CD4-positive, alpha-beta T cell (primary cell): ENCODE measurements around the gene RAI1. TPM values are rescaled to one million over a fixed set of nuclear protein-coding genes. Genes with fewer than 3 reads are reported as not detected.
"Not testable (repeated sequence)": the region's sequence is repeated elsewhere in the genome, so short reads cannot be mapped to it uniquely, and the experiment has no call there.

Source experiments
- ATAC-seq: fragments of 200-7000 bp; cut with Tn5 transposase; one replicate; pipeline ENCODE4 v1.10.0; 2022; ENCODE audit warnings: mild to moderate bottlenecking; ENCODE audit not compliant: poor library complexity
- CTCF ChIA-PET: fragments of 350-600 bp; sonication (Branson Sonifier 250); formaldehyde crosslinking; loops from one replicate; lab custom pipeline; 2021; ENCODE audit warnings: antibody characterized with exemption, inconsistent platforms; lab: Charles Lee
- POLR2A ChIA-PET: fragments of 350-600 bp; sonication (Branson Sonifier 250); formaldehyde crosslinking; loops from one replicate; lab custom pipeline; 2021; ENCODE audit warnings: antibody characterized with exemption, inconsistent platforms; lab: Charles Lee
- DNase-seq, 14 experiments: peaks; one replicate each; pipeline ENCODE4 v3.0.0-alpha.2; 2013 to 2020; ENCODE audit warnings: mixed read lengths in 2 of 14
- H3K27ac ChIP-seq, 2 donors: one replicate each; pipeline versions ENCODE4 v1.5.1 to v1.7.0; 2013; ENCODE audit warnings: low read length in 2 of 2, low read depth in 1 of 2, mild to moderate bottlenecking in 1 of 2
- H3K27me3 ChIP-seq, 2 experiments: 1 replicate in 1 of 2; 2 replicates in 1 of 2; pipeline versions ENCODE4 v1.6.1 to v1.7.0; 2013; ENCODE audit warnings: low read length in 2 of 2, control low read depth in 1 of 2, mild to moderate bottlenecking in 1 of 2, moderate library complexity in 1 of 2; ENCODE audit not compliant: insufficient read depth in 2 of 2, control insufficient read depth in 1 of 2
- H3K36me3 ChIP-seq: one replicate; pipeline ENCODE4 v1.6.1; 2013; ENCODE audit warnings: low read length, control low read depth; ENCODE audit not compliant: insufficient read depth
- H3K4me1 ChIP-seq: one replicate; pipeline ENCODE4 v1.6.1; 2013; ENCODE audit warnings: low read length, control low read depth; ENCODE audit not compliant: insufficient read depth
- H3K4me3 ChIP-seq: one replicate; pipeline ENCODE4 v1.5.1; 2013; ENCODE audit warnings: mild to moderate bottlenecking, low read length, moderate library complexity
- H3K9me3 ChIP-seq, 2 experiments: 1 replicate in 1 of 2; 2 replicates in 1 of 2; pipeline versions ENCODE4 v1.6.1 to v1.7.0; 2013; ENCODE audit warnings: low read length in 2 of 2, mild to moderate bottlenecking in 2 of 2, control low read depth in 1 of 2, moderate library complexity in 1 of 2; ENCODE audit not compliant: control insufficient read depth in 1 of 2, insufficient read depth in 1 of 2
- H3K27ac Mint-ChIP-seq: one replicate; pipeline ENCODE4 v1.8.0; 2020; ENCODE audit warnings: mixed read lengths
- H3K27me3 Mint-ChIP-seq: one replicate; pipeline ENCODE4 v1.8.0; 2021; ENCODE audit warnings: mixed read lengths
- H3K36me3 Mint-ChIP-seq: one replicate; pipeline ENCODE4 v1.8.0; 2021; ENCODE audit warnings: low read depth, mixed read lengths
- H3K4me1 Mint-ChIP-seq: one replicate; pipeline ENCODE4 v1.8.0; 2021; ENCODE audit warnings: low read depth, mixed read lengths
- H3K4me3 Mint-ChIP-seq: one replicate; pipeline ENCODE4 v1.8.0; 2020; ENCODE audit warnings: mild to moderate bottlenecking, mixed read lengths
- H3K9me3 Mint-ChIP-seq: one replicate; pipeline ENCODE4 v1.8.0; 2020; ENCODE audit warnings: mixed read lengths
- CTCF ChIP-seq: fragments of 200-600 bp; IDR thresholded peaks from one replicate; pipeline ENCODE4 v1.8.0; 2022; ENCODE audit warnings: antibody characterized with exemption, mild to moderate bottlenecking
- intact Hi-C, 2 experiments: fragments of 100-400 bp; cut with DNase I in 1 of 2; cut with micrococcal nuclease in 1 of 2; formaldehyde crosslinking; loops; one replicate each; pipeline versions ENCODE4 v1.15.1 to v1.9.0; 2023 to 2025; cut with DNase I, micrococcal nuclease
- total RNA-seq, 174 experiments: library from RNA in 2 of 174; stranded (reverse) in 2 of 174; gene quantifications; one replicate each; pipeline ENCODE4 v1.2.3 and lab custom pipeline; 2021 to 2026

RAI1 gene
- total RNA-seq, 2 experiments from 2014 or later: 19.3 to 25.2 TPM

DNA sequence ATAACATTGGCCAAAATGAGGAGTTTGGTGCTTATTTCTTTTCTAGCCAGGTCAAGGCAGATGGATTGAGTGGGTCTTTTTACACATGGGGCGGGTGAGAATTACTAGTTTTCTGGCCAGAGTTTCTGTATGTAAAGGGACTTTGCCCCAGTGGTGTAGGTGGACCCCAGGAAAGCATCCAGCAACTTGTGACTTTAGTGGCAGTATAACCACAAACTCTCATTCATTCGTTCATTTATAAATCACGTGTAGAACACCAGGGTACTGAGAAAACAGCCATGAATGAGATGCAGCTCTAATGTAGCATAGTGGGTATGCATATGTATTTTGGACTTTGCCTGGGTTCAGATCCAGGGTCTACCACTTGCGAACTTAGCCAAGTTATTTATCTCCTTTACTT lies 8.1 kb downstream of the RAI1 start:
- Histone ChIP-seq H3K36me3 (no peaks in the 10 kb centered on the region), H3K27ac (no peak overlapping the region), H3K4me3 (no peak overlapping the region), H3K27me3 (no peaks in the 10 kb centered on the region), H3K4me1 (peaks cover 52% of the 10 kb centered on the region), H3K9me3 (no peaks in the 10 kb centered on the region)
- Mint-ChIP-seq H3K36me3 (no peaks in the 10 kb centered on the region), H3K27ac (no peak overlapping the region), H3K4me1 (peaks cover 67% of the 10 kb centered on the region), H3K27me3 (no peaks in the 10 kb centered on the region), H3K9me3 (no peaks in the 10 kb centered on the region), H3K4me3 (no peak overlapping the region)
- intact Hi-C loops: no loop called here
- POLR2A ChIA-PET: no interaction called here
- CTCF ChIA-PET: no interaction called here
- ATAC-seq: no peak
- no peak for TF ChIP-seq CTCF
- no peak for DNase-seq

DNA sequence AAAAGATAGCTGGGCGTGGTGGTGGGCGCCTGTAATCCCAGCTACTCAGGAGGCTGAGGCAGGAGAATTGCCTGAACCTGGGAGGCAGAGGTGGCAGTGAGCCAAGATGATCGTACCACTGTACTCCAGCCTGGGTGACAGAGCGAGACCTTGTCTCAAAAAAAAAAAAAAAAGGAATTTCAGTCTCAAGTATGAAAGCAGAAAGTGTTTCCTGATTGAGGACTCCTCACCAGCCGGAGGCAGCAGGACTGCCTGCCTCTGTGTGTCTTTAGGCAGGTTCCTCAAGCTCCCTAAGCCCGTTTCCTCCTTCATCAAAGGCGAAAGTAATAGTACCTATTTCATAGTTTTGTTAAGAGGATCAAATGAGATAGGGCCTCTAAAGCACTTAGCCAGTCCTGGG lies 9.0 kb downstream of the RAI1 start:
- H3K4me3 ChIP-seq, H3K27me3 ChIP-seq, ATAC-seq, H3K27me3 Mint-ChIP-seq, H3K9me3 ChIP-seq, H3K36me3 Mint-ChIP-seq, H3K4me3 Mint-ChIP-seq, H3K27ac ChIP-seq, H3K9me3 Mint-ChIP-seq, H3K36me3 ChIP-seq, CTCF ChIA-PET: not testable (repeated sequence)
- peak overlapping the region; percentile 96 for H3K27ac Mint-ChIP-seq
- peak in 1 of 14 experiments; percentile 29 for DNase-seq
- POLR2A ChIA-PET: interaction anchor here (0.8 to 1.8 kb wide), 3 partner anchors 9 to 18 kb away, joined by 3 to 4 read pairs (median 3); no protein-coding TSS in a partner anchor
- H3K4me1 Mint-ChIP-seq: peaks cover 62% of the 10 kb centered on the region
- peaks cover 58% of the 10 kb centered on the region for H3K4me1 ChIP-seq
- intact Hi-C loops: loop anchor here (5.0 to 10.0 kb wide), 2 partner anchors 95 to 282 kb away; partner anchors contain the start of genes DRC3 (in 1 of the 2) and TOM1L2 (in 1 of the 2)

DNA sequence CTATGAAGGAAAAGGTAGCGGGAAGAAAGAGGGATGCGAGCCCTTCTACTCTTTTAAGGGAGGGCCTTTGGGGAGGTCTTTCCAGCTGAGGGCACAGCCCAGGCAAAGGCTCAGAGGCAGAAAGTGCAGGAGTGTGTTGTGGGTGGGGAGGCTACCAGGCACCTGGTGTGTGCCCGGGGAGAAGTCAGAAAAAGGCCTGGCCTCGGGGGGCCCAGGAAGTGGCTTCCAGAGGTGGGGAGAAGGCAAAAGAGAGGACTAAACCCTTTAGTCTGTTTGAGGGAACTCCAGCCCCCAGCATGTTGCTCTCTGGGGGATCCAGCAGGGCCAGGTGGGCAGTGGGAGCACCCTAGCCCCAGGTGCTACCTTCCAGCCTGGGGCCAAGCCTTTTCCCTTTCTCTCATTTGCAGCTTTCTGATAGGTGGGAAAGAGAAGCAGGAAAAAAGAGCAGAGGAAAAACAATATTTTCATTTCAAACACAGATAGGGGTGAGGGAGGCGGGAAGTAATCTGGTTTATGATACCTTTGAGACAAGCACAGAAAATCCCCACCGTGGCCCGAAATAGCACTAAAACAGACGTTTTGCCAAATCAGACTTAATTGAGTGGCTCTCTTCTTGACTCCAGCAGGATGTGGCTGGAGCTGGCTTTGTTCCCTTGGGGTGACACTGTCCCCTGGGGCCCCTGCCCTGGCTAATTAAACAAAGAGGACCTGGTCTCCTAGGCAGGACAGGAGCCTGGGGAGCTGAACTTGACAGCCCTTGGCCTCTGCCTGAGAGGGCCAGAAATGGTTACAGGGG lies 10.4 kb downstream of the RAI1 start:
- no peak for ATAC-seq
- peaks cover 58% of the 10 kb centered on the region for H3K4me1 Mint-ChIP-seq
- no peak for TF ChIP-seq CTCF
- peak overlapping the region; percentile 5 to 51 for H3K27ac ChIP-seq
- no peaks in the 10 kb centered on the region for H3K9me3 Mint-ChIP-seq
- peaks cover 58% of the 10 kb centered on the region for H3K4me1 ChIP-seq
- ChIA-PET CTCF (no interaction called here), POLR2A (interaction anchor here (1.0 to 1.8 kb wide), 2 partner anchors 15 to 93 kb away, joined by 3 to 4 read pairs; no protein-coding TSS in a partner anchor)
- no peak overlapping the region for H3K4me3 ChIP-seq
- H3K27me3 ChIP-seq: no peaks in the 10 kb centered on the region
- H3K27me3 Mint-ChIP-seq: no peaks in the 10 kb centered on the region
- H3K36me3 Mint-ChIP-seq: peaks cover 5% of the 10 kb centered on the region
- H3K36me3 ChIP-seq: no peaks in the 10 kb centered on the region
- peak in 1 of 14 experiments; percentile 27 for DNase-seq
- intact Hi-C loops: loop anchor here (2.0 to 10.0 kb wide), 3 partner anchors 61 to 281 kb away; partner anchors contain the start of genes DRC3 (in 1 of the 2) and TOM1L2 (in 1 of the 2)
- H3K27ac Mint-ChIP-seq: peak overlapping the region; percentile 96
- H3K4me3 Mint-ChIP-seq: peak overlapping the region; percentile 71
- no peaks in the 10 kb centered on the region for H3K9me3 ChIP-seq
